Thyroid gland (tissue), 4 donors: ENCODE results near the gene HYAL3. TPM values are rescaled to one million over a fixed set of nuclear protein-coding genes. Genes with fewer than 3 reads are reported as not detected.

Experiments
- DNase-seq, 2 donors: peaks; one replicate each; pipeline ENCODE4 v3.0.0-alpha.2; 2019
- H3K27ac ChIP-seq, 3 donors: fragments of 200-600 bp; sonication (generic); 1 replicate in 2 of 3; 2 replicates in 1 of 3; pipeline ENCODE4 v1.5.1; 2016 to 2019; ENCODE audit warnings: mild to moderate bottlenecking in 1 of 3, moderate library complexity in 1 of 3
- H3K27me3 ChIP-seq: fragments of 200-600 bp; sonication (generic); one replicate; pipeline ENCODE4 v1.5.1; 2019
- H3K36me3 ChIP-seq, 2 donors: fragments of 200-600 bp; sonication (generic); one replicate each; pipeline ENCODE4 v1.5.1; 2016 to 2019
- H3K4me1 ChIP-seq, 2 donors: fragments of 200-600 bp; sonication (generic); one replicate each; pipeline ENCODE4 v1.5.1; 2017 to 2019
- H3K4me3 ChIP-seq, 3 donors: fragments of 200-600 bp; sonication (generic); replicated peaks in 1 of 3; 1 replicate in 2 of 3; 2 replicates in 1 of 3; pipeline ENCODE4 v1.5.1; 2016; ENCODE audit warnings: mild to moderate bottlenecking in 1 of 3
- H3K9me3 ChIP-seq: fragments of 200-600 bp; sonication (generic); one replicate; pipeline ENCODE4 v1.5.1; 2017
- POLR2A ChIP-seq, 2 donors: fragments of 450-650 bp; IDR thresholded peaks; one replicate each; pipeline ENCODE4 v1.6.1; 2017; ENCODE audit warnings: antibody characterized with exemption in 2 of 2, mild to moderate bottlenecking in 2 of 2, moderate library complexity in 1 of 2
- WGBS, 2 donors: methylation state at CpG; one replicate each; pipeline ENCODE4 v1.1.5; 2017; 5-methylcytosine and 5-hydroxymethylcytosine counted together
- intact Hi-C: fragments of 100-400 bp; cut with DNase I; formaldehyde crosslinking; loops from one replicate; pipeline ENCODE4 v1.15.1; 2023
- total RNA-seq, 4 donors: library from RNA; depleted of rRNA; stranded (reverse); fragments of >200 nt; gene quantifications; one replicate each; pipeline ENCODE4 v1.2.3, GENCODE V29; 2016
- TF ChIP-seq, protein P1 (sequence below), 6 experiments: fragments of 200-600 bp in 3 of 6; fragments of 450-650 bp in 3 of 6; sonication (generic) in 3 of 6; IDR thresholded peaks; one replicate each; pipeline ENCODE4 v1.5.1; 2016 to 2019; ENCODE audit warnings: antibody characterized with exemption in 6 of 6, mild to moderate bottlenecking in 2 of 6, inconsistent platforms in 1 of 6, moderate library complexity in 1 of 6

The HYAL3 gene
- total RNA-seq, 4 donors from 2014 or later, result 2.7 to 6.7 (median 3.8) TPM

DNA sequence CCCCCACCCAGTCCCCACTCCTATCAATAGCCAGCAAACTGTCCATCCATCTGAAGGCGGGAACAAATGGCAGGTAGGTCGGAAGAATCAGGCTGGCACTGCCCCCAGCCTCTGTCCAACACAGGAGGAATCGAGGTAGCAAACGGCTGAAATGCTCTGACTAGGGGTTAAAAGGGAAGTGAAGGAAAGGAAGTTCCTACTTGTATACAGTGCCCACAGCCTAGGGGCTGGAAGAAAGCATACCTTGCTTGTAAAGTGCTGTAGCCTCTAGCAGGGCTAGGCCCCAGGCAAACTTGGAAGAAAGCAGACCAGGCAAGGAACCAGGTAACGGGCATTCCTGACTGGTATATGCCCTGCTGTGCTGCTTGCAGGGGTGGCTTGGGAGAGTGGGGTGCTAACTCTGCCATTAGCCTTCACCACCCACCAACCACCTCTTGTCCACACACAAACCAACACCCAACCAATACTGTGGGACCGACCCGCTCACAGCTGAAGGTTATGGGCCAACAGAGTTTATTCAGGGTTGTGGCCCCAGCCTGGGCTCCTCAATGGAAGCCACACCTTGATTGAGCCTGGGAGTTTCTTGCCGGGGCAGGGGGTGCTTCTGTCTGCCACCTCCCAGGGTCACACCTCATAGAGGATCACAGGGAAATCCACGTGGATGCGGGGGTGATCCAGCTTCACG is 26.4 kb upstream of the HYAL3 start:
- H3K9me3 ChIP-seq, result no peaks in the 10 kb centered on the region
- WGBS, 2 donors, result 81 to 87% methylated on average over 10 to 11 of the region's 11 CpGs
- intact Hi-C loops, result loop anchor here (5.0 kb wide), 1 partner anchor 33 kb away; the partner anchor contains the start of gene IFRD2
- peaks cover 20 to 33% of the 10 kb centered on the region in 2 donors for H3K4me1 ChIP-seq
- no peaks in the 10 kb centered on the region for H3K27me3 ChIP-seq
- TF ChIP-seq, protein P1, sequence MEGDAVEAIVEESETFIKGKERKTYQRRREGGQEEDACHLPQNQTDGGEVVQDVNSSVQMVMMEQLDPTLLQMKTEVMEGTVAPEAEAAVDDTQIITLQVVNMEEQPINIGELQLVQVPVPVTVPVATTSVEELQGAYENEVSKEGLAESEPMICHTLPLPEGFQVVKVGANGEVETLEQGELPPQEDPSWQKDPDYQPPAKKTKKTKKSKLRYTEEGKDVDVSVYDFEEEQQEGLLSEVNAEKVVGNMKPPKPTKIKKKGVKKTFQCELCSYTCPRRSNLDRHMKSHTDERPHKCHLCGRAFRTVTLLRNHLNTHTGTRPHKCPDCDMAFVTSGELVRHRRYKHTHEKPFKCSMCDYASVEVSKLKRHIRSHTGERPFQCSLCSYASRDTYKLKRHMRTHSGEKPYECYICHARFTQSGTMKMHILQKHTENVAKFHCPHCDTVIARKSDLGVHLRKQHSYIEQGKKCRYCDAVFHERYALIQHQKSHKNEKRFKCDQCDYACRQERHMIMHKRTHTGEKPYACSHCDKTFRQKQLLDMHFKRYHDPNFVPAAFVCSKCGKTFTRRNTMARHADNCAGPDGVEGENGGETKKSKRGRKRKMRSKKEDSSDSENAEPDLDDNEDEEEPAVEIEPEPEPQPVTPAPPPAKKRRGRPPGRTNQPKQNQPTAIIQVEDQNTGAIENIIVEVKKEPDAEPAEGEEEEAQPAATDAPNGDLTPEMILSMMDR (IDR thresholded peaks at IDR 0.05), result no peak
- TF ChIP-seq POLR2A (IDR thresholded peaks at IDR 0.05), result no peak
- H3K4me3 ChIP-seq, result no peak overlapping the region
- peak overlapping the region in 1 of 3 donors; percentile 98 for H3K27ac ChIP-seq
- peaks cover 15 to 16% of the 10 kb centered on the region in 2 donors for H3K36me3 ChIP-seq
- DNase-seq, result no peak

DNA sequence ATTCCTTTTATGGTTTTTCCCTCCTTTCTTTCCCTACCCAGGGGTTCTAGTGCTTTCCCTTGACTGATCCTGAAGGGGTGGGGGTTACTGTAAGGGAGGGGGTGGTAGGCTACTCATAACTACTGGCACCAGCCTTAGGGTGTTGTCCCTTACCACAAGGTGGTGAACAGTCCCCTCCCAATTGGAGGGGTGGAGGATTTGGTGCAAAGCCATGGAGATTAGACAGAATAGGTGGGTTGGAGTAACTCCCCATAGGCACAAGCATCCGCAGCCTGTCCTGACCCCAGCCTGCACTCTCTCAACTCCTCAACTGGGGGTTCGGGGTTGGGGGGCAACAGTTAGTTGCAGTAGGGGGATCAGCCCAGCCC is 25.9 kb upstream of the HYAL3 start:
- Histone ChIP-seq H3K9me3 (no peaks in the 10 kb centered on the region), H3K4me1 (peaks cover 25 to 38% of the 10 kb centered on the region in 2 donors), H3K36me3 (peaks cover 10% of the 10 kb centered on the region in 2 donors), H3K27me3 (no peaks in the 10 kb centered on the region), H3K27ac (peak overlapping the region in 2 of 3 donors; percentile 32 to 98), H3K4me3 (no peak overlapping the region)
- TF ChIP-seq POLR2A (IDR thresholded peaks at IDR 0.05), result no peak
- TF ChIP-seq, protein P1 (IDR thresholded peaks at IDR 0.05), result no peak
- DNase-seq, result no peak
- WGBS, 2 donors, result 81 to 86% methylated on average over 2 of the region's 2 CpGs
- intact Hi-C loops, result loop anchor here (5.0 kb wide), 1 partner anchor 33 kb away; the partner anchor contains the start of gene IFRD2

DNA sequence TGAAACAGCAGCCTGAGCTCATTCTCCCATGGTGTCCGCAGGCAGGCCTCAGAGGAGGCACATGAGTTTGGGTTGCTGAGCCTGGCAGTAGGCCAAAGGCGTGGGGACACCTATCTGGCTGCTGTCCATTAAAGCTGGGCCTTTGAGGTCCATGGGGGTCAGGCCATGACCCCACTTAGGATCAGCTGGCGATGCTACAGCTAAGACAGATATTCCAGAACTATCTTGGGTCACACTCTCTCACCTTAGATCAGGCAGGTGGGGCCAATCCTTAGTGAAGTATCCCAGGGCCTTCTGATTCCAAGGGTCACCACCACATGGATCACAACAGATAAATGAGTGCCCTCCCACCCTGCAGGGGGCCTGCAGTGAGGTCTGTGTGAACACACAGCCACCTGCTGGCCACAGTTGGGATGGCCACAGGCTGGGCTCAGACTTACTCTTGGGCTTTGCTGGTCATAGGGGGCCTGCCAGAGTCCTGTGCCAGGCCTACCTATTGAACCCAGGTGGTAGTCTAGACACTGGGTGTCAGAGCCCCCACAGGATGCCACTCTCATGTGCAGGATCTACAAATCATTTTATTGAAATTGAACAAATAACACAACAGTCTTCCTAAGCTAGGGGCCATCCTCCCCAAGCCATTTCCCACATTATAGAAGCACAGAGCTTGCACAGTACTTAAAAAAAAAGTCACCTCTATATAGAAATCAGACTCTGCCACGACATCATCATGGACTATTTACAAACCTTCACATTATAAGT is 25.3 kb upstream of the HYAL3 start:
- Histone ChIP-seq H3K4me1 (peaks cover 30 to 44% of the 10 kb centered on the region in 2 donors), H3K9me3 (no peaks in the 10 kb centered on the region), H3K27me3 (no peaks in the 10 kb centered on the region), H3K4me3 (no peak overlapping the region), H3K27ac (peak overlapping the region; percentile 22 to 98 (median 32)), H3K36me3 (peaks cover 4 to 5% of the 10 kb centered on the region in 2 donors)
- 50 to 51% methylated on average over 2 to 4 of the region's 4 CpGs for WGBS, 2 donors
- intact Hi-C loops, result loop anchor here (5.0 kb wide), 1 partner anchor 32 kb away; the partner anchor contains the start of gene IFRD2
- TF ChIP-seq, protein P1 (IDR thresholded peaks at IDR 0.05), result peak; percentile 52 to 87 (median 83)
- TF ChIP-seq POLR2A (IDR thresholded peaks at IDR 0.05), result no peak
- DNase-seq, result peak; percentile 68 to 70

DNA sequence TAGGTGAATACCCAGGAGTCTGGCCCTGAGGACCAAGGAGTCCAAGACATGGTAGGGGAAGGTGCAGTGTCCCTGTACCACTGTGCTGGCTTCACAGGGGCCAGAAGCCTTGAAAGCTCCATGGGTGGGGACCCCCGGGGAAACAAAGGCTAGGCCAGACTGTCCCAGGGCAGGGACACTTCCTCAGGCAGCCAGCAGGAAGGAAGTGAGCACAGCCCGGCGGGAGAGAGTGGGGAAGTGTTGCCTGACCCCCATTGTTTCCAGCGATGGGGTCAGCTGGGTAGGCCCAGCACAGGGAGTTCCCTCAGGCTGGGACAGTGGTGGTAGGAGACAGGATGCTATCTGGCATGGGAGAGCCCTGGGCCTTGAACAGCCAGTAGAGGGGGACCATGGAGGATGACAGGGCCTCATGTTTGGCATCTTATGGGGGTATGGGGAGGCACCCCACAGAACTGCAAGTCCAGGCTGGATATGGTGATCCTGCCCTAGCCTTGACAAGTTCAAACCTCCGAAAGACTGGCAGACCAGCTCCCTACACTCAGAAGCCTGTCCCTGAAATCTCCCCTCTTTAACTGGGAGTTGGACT is 24.5 kb upstream of the HYAL3 start:
- Histone ChIP-seq H3K4me1 (peaks cover 31 to 51% of the 10 kb centered on the region in 2 donors), H3K36me3 (peaks cover 4 to 5% of the 10 kb centered on the region in 2 donors), H3K27me3 (no peaks in the 10 kb centered on the region), H3K4me3 (no peak overlapping the region), H3K9me3 (no peaks in the 10 kb centered on the region), H3K27ac (peak overlapping the region; percentile 22 to 98 (median 96))
- intact Hi-C loops, result no loop called here
- DNase-seq, result no peak
- TF ChIP-seq, protein P1 (IDR thresholded peaks at IDR 0.05), result no peak
- TF ChIP-seq POLR2A (IDR thresholded peaks at IDR 0.05), result no peak
- WGBS, 2 donors, result 79 to 81% methylated on average over 4 to 5 of the region's 5 CpGs
